Measurements from ENCODE around the gene TTC33. TPM values are rescaled to one million over a fixed set of nuclear protein-coding genes. Genes with fewer than 3 reads are reported as not detected.
A peak's percentile ranks its signal among the peaks of the same experiment; 100 is the strongest.

Gene TTC33
- total RNA-seq, 3 donors from 2014 or later (not counting 1 experiment from before 2014, with no cell fraction given): 7.3 to 11.4 (median 10.0) TPM

- no peaks in the 10 kb centered on the region for H3K36me3 Mint-ChIP-seq
- Histone ChIP-seq H3K4me3 (ENCODE audit: low read length) (no peak overlapping the region), H3K27ac (ENCODE audit: low read length) (peak overlapping the region; percentile 42), H3K9me3 (ENCODE audit: control insufficient read depth, insufficient read depth, low read length) (no peaks in the 10 kb centered on the region), H3K27me3 (ENCODE audit: control insufficient read depth, insufficient read depth, low read length) (no peaks in the 10 kb centered on the region), H3K4me1 (ENCODE audit: control insufficient read depth, insufficient read depth, low read length) (peaks cover 7% of the 10 kb centered on the region), H3K36me3 (ENCODE audit: control insufficient read depth, insufficient read depth, low read length) (no peaks in the 10 kb centered on the region)
- DNase-seq (peak in 1 of 2 donors; percentile 83), ATAC-seq (peak; percentile 77 to 83 (median 78))
- intact Hi-C loops (cut with micrococcal nuclease): no loop called here
- TF ChIP-seq, protein P1, sequence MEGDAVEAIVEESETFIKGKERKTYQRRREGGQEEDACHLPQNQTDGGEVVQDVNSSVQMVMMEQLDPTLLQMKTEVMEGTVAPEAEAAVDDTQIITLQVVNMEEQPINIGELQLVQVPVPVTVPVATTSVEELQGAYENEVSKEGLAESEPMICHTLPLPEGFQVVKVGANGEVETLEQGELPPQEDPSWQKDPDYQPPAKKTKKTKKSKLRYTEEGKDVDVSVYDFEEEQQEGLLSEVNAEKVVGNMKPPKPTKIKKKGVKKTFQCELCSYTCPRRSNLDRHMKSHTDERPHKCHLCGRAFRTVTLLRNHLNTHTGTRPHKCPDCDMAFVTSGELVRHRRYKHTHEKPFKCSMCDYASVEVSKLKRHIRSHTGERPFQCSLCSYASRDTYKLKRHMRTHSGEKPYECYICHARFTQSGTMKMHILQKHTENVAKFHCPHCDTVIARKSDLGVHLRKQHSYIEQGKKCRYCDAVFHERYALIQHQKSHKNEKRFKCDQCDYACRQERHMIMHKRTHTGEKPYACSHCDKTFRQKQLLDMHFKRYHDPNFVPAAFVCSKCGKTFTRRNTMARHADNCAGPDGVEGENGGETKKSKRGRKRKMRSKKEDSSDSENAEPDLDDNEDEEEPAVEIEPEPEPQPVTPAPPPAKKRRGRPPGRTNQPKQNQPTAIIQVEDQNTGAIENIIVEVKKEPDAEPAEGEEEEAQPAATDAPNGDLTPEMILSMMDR (IDR thresholded peaks at IDR 0.05): no peak
- peak overlapping the region in 1 of 2 donors; percentile 55 for H3K27ac Mint-ChIP-seq
- H3K4me1 Mint-ChIP-seq: peaks cover 19 to 30% of the 10 kb centered on the region in 2 donors
- no peaks in the 10 kb centered on the region for H3K9me3 Mint-ChIP-seq
- H3K4me3 Mint-ChIP-seq: no peak overlapping the region
- peaks cover 1 to 5% of the 10 kb centered on the region in 2 donors for H3K27me3 Mint-ChIP-seq (ENCODE audit: low read depth in 2 of 2)
- 45% methylated on average over 4 of the region's 4 CpGs for WGBS (ENCODE audit: insufficient coverage)
These were observed 269.1 kb downstream of the TTC33 start for GRCh38 chr5:40486437-40487275.

DNA sequence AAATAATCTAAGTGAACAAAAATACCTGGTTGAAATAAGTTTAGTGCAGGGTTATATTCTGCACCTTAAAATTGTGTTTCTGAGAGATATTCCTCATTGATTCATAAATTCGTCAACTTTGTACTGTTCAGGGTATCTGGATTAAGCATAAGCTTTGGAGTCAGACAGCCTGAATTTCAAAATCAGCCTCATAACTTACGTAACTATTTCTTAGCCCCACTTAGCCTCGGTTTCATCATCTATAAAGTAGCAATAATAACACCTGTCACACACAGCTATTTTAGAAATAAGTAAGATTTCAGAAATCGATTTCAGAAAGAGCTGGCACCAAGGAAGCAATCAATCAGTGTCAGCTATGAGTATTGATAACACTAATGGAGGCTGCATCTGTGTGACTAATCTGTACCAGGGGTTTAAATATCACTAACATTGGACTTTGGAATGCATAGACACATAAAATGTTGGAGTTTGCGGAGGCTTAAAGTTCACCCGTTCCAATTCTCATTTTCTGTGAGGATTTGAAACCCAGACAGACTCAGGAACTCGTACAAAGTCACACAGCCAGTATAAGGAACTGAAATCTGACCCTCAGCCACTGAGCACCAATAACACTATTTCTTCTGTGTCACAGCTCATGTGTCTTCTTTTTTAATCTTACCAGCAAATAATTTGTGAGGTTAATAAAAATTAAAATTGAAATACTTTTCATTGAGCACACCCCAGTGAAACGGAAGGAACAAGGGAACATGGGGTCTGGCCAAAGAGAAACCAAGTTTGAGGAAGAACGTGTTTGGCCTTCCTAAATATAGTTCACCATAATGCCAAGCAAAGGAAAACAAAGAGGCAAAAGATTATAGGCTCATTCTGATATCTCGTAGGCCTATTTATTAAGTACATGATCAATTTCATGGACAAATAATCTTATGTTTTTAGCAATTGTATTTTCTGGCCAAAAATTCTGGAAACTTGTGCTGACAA, 270.5 kb downstream of the TTC33 start:
- H3K4me1 ChIP-seq (ENCODE audit: control insufficient read depth, insufficient read depth, low read length): peaks cover 9% of the 10 kb centered on the region
- H3K4me1 Mint-ChIP-seq: peaks cover 32 to 41% of the 10 kb centered on the region in 2 donors
- peak overlapping the region; percentile 50 for H3K27ac ChIP-seq (ENCODE audit: low read length)
- H3K9me3 ChIP-seq (ENCODE audit: control insufficient read depth, insufficient read depth, low read length): no peaks in the 10 kb centered on the region
- H3K36me3 ChIP-seq (ENCODE audit: control insufficient read depth, insufficient read depth, low read length): no peaks in the 10 kb centered on the region
- WGBS (ENCODE audit: insufficient coverage): 63% methylated on average over 7 of the region's 10 CpGs
- H3K9me3 Mint-ChIP-seq: no peaks in the 10 kb centered on the region
- TF ChIP-seq, protein P1 (IDR thresholded peaks at IDR 0.05): no peak
- H3K27me3 Mint-ChIP-seq (ENCODE audit: low read depth in 2 of 2): peaks cover 0 to under 1% of the 10 kb centered on the region in 2 donors
- H3K27ac Mint-ChIP-seq: no peak overlapping the region
- H3K4me3 ChIP-seq (ENCODE audit: low read length): no peak overlapping the region
- no peak for DNase-seq
- intact Hi-C loops (cut with micrococcal nuclease): no loop called here
- no peaks in the 10 kb centered on the region for H3K36me3 Mint-ChIP-seq
- no peak for ATAC-seq
- no peak overlapping the region for H3K4me3 Mint-ChIP-seq
- no peaks in the 10 kb centered on the region for H3K27me3 ChIP-seq (ENCODE audit: control insufficient read depth, insufficient read depth, low read length)

DNA sequence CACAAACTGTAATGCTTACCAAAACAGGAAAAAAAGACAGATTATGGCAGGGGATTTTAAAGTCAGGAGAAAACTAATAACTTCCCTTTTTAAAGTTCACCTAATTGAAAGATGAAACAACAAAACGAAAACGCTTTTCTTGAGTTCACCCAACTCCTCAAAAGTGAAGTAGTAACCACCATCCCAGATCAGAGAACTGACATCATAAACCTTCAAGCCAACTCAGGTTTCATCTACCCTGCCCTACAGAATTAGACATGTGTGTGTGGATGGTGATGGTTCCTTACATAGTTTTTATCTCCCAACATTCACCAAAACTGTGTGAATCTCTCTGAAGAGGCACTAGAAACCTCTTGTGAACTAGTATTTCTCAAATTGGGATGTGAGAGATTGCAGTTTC, 271.3 kb downstream of the TTC33 start:
- intact Hi-C loops (cut with micrococcal nuclease): loop anchor here (5.0 kb wide), 1 partner anchor 42 kb away; no protein-coding TSS in a partner anchor
- H3K4me3 ChIP-seq (ENCODE audit: low read length): no peak overlapping the region
- H3K4me3 Mint-ChIP-seq: no peak overlapping the region
- H3K4me1 ChIP-seq (ENCODE audit: control insufficient read depth, insufficient read depth, low read length): peaks cover 10% of the 10 kb centered on the region
- H3K36me3 Mint-ChIP-seq: no peaks in the 10 kb centered on the region
- 46% methylated on average over 2 of the region's 2 CpGs for WGBS (ENCODE audit: insufficient coverage)
- TF ChIP-seq, protein P1 (IDR thresholded peaks at IDR 0.05): no peak
- peak in 1 of 2 donors; percentile 28 for DNase-seq
- no peaks in the 10 kb centered on the region for H3K9me3 Mint-ChIP-seq
- no peaks in the 10 kb centered on the region for H3K9me3 ChIP-seq (ENCODE audit: control insufficient read depth, insufficient read depth, low read length)
- H3K4me1 Mint-ChIP-seq: peaks cover 37 to 46% of the 10 kb centered on the region in 2 donors
- H3K27me3 Mint-ChIP-seq (ENCODE audit: low read depth in 2 of 2): no peaks in the 10 kb centered on the region
- H3K27ac Mint-ChIP-seq: peak overlapping the region in 1 of 2 donors; percentile 35
- no peak for ATAC-seq
- H3K27ac ChIP-seq (ENCODE audit: low read length): no peak overlapping the region
- no peaks in the 10 kb centered on the region for H3K36me3 ChIP-seq (ENCODE audit: control insufficient read depth, insufficient read depth, low read length)
- H3K27me3 ChIP-seq (ENCODE audit: control insufficient read depth, insufficient read depth, low read length): no peaks in the 10 kb centered on the region
